NOMO-1 treated with DMSO at 0.1 percent for 48 hours (cell line): ENCODE measurements around the gene ZFP30.
"Not testable (repeated sequence)": the region's sequence is repeated elsewhere in the genome, so short reads cannot be mapped to it uniquely, and the experiment has no call there.

Source experiments
- DNase-seq: peaks from one replicate; lab custom pipeline; 2025; ENCODE audit not compliant: unreplicated experiment; lab: John Stamatoyannopoulos, UW

The ZFP30 gene

DNA sequence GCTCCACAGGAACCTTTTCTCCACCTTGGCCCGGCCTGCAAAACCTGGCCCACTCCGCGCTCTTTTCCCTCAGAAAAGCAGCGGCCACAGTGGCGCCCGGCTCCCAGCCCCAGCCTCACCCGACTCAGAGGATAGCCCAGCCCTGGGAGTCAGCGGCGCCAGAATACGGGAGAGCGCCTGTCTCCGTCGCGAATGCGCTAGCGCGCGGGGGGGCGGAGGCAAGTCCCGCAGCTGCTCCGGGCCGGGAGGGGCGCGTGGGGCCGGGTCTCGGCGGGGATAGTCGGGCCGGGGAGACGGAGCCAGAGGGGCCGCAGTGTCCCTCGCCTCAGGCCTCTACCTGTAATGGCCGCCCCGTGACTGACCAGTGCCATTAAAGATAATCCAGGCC is at the start of gene ZFP30:
Gene ZFP30, minus strand, starts transcription at position 165 of the 388 bp plus-strand sequence. CDS start 7,643 bp downstream, outside the sequence.
- DNase-seq: no peak

DNA sequence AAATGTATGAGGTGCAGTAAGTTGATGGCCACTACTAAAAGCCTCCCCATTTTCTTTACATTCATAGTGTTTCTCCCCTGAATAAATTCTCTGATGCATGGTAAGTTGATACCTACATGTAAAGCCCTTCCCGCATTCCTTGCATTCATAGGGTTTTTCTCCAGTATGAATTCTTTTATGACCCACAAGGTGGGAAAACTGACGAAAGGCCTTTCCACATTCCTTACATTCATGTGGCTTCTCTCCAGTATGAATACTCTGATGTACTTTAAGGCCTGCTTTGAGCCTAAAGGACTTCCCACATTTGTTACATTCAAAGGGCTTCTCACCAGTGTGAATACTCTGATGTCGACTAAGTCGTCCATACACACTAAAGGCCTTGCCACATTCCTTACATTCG is 43.8 kb upstream of the ZFP30 start:
- DNase-seq: no peak

DNA sequence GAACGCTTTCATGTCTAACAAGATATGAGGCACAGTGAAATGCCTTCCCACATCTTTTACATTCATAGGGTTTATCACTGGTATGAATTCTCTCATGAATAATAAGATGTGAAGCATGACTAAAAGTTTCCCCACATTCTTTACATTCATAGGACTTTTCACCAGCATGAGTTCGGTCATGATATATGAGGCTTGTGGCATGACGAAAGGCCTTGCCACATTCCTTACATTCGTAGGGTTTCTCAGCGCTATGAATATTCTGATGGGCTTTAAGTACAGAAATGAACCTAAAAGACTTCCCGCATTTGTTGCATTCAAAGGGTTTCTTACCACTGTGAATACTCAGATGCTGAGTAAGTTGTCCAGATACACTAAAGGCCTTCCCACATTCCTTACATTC is 43.0 kb upstream of the ZFP30 start:
- DNase-seq: no peak

DNA sequence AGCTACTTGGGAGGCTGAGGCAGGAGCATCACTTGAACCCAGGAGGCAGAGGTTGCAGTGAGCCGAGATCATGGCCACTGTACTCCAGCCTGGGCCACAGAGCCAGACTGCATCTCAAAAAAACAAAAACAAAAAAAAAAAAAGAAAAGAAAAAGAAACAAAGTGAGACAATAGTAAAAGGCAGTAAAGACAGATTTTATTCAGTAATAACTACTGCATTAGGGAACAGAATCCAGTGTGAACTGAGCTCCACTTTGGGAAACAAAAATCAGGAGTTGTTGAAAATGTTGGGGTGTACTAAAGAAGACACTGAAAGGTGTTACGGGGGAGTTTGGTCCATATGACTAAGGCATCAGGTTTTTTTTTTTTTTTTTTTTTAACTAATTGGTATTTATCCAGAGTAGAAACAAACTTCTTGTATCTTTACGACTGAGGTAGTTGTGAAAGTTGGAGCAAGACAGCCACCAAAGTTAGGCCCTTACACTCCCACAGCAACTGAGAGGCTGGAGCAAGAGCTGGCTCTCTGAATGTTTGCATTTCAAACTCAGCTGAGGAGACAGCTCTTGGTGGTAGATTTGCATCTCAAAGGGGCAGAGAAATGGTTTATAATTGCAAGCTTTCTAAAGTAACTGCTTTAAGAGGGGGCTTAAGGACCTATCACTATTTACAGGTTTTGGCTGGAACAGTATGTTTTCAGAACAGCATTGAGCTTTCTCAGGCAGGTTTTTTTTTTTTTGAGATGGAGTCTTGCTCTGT is 40.1 kb upstream of the ZFP30 start:
- no peak for DNase-seq

DNA sequence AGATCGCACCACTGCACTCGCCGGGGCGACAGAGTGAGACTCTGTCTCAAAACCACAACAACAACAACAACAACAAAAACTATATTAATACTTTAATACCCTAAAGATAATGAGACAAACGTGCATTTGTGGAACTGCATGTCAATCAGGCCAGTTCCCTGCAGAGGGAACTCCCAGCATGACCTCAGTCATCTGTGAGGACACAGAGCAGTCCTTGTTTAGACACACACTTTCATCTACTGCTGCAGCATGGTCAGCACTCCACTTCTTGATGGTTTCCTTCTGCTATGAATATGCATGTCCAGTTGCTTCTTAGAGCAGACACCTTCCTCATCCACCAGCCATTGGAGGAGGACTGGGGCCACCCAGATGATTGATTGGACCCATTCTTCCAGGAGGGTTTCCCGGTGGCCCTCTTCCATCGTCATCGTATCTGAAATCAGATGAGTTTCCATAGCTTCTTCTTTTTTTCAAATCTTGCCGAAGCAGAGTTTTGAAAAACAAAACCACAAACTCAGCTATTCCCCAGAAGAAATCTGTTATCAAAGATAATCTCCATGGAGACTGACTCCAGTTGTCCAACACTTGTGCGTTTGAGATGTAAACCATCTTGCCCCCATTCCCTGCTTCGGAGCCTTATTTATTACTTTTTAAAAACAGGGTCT is 37.8 kb upstream of the ZFP30 start:
- DNase-seq: no peak

DNA sequence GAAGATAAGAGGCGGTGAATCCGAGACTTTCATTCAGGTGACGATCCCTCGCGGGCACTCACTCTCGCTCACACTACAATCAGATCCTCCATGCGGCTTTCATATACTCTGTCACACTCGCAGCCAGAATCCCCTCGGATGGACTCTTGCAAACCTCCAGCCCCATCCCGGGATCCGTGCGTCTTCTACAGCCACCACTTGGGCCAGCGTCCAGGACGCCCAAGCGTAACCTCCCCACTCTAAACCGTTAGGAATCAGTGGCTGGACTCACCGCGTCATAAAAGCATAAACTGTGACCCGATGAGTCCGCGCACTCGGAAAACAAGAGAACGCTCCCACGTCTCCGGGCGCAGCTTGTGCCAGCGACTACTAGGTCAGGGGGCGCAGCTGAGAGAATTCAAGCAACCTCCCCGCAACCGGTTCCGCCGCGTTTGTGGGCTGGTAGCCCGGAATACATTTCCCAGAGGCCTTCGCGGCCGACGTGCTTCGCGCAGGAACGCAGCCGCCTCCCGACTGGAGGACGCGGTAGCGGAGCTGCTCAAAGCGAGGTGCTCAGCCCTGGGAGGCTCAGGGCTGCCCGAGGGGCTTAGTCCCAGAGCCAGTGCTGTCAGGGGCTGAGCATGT is 36.7 kb upstream of the ZFP30 start:
- DNase-seq: no peak

DNA sequence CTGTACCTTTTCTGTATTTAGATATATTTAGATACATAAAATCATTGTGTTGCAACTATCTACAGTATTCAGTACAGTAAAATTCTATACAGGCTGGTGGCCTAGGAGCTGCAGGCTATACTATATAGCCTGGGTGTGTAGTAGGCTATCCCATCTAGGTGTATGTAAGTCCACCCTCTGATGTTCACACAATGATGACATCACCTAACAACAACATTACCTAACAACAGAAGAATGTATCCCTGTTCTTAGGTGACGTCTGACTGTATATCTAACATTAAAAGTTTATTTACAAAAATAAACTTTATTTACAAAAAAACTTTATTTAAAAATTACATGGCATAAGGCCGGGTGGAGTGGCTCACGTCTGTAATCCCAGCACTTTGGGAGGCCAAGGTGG is 28.3 kb upstream of the ZFP30 start:
- DNase-seq: no peak

DNA sequence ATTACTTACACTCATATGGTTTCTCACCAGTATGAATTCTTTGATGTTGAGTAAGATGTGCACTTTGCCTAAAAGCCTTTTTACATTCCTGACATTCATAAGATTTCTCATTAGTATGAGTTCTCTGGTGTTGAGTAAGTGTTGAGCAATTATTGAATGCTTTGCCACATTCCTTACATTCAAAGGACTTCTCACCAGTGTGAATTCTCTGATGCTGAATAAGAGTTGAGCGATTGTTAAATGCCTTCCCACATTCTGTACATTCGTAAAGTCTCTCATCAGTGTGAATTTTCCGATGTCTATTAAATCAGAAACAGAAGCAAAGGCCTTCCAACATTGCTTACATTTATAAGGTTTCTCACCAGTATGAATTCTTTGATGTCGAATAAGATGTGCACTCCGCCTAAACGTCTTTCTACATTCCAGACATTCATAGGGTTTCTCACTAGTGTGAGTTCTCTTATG is 14.2 kb upstream of the ZFP30 start:
- DNase-seq: no peak

DNA sequence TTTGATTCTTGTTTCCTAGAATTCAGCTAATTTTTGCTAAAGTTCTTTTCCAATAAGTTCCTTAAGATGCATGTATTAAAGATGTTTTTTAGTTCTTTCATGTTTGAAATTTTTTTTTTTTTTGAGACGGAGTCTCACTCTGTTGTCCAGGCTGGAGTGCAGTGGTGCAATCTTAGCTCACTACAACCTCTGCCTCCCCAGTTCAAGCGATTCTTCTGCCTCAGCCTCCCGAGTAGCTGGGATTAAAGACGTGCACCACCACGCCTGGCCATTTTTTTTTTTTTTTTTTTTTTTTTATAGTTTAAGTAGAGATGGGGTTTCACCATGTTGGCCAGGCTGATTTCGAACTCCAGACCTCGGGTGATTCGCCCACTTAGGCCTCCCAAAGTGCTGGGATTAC is 1.9 kb upstream of the ZFP30 start:
- not testable (repeated sequence) for DNase-seq

DNA sequence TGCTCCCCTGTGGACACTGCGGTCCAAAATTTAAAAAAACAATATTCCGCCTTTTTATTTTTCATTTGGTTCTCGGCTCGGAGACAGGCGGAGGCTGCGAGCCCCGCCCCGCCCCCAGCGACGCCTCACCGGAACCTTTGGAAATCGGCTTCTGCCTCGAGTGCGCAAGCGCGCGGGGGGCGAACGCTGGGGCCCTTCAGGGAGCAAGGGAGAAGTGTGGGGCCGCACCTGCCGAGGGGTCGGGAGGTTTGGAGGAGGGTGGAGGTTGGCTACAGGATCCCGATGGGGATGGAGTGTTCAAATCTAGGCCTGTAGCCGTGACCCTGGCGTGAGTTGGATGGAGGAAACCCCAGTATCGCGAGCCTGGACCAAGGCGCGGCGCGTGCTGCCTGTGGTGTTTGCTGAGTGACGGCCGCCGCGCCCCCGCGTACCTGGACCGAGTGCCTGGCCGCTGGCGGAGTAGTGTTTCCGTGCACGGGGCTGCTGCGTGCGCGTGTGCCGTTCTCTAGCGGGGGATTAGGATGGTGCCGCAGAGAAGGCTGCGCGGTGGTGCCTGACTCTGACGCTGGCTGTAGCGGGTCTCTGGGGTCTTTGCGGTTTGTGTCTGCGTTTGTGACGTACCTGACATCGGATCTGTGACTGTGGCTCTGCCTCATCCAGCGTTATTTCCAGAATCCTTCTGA is 565 bp upstream of the ZFP30 start:
- no peak for DNase-seq

DNA sequence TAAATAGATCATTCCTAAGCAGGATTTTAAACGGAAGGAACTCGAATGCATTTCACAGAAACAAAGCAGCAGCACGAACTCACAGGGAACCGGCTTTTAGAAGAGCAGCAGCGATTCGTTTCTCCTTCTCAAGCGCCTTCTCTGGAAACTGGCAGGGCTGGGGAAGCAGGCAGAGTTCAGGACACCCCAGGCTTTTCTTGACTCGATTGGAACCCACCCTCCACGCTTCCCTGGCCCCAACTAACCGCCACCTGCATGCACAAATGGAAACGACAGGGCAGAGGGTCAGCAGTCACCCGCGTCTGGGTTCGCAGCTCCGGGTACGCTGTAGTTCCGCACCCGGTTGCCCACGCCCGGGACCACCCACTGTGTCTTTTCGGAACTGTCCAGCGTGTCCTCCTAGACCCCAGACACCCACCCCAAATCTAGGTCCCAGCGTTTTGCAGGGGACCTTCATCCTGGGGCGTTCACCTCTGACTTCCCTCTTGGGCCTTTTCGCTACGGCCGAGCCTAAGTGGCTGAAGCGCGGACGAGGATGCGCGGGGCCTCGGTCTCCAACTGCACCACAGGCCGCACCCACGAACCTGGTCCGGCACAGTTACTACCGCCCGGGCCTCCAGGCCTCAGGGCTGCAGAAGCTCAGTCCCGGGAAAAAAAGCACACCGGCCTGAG is 500 bp downstream of the ZFP30 start:
- DNase-seq: no peak

DNA sequence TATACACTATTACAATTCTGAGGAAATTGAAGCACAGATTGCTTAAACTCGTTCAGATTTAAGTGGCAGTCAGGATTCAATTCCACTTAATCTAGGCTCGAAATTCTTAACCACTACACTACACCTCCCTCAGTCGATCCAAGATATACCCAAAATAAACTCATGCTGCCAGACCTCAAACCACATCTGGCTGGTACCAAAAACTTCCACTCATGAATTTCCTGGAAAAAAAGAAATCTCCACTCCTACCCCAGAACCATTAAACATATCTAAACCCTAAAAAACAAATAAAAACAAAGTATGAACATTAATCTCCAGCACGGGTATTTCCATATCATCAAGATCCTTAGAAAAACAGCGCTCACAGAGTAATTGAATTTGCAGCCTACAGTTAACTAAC is 1.1 kb downstream of the ZFP30 start:
- no peak for DNase-seq

DNA sequence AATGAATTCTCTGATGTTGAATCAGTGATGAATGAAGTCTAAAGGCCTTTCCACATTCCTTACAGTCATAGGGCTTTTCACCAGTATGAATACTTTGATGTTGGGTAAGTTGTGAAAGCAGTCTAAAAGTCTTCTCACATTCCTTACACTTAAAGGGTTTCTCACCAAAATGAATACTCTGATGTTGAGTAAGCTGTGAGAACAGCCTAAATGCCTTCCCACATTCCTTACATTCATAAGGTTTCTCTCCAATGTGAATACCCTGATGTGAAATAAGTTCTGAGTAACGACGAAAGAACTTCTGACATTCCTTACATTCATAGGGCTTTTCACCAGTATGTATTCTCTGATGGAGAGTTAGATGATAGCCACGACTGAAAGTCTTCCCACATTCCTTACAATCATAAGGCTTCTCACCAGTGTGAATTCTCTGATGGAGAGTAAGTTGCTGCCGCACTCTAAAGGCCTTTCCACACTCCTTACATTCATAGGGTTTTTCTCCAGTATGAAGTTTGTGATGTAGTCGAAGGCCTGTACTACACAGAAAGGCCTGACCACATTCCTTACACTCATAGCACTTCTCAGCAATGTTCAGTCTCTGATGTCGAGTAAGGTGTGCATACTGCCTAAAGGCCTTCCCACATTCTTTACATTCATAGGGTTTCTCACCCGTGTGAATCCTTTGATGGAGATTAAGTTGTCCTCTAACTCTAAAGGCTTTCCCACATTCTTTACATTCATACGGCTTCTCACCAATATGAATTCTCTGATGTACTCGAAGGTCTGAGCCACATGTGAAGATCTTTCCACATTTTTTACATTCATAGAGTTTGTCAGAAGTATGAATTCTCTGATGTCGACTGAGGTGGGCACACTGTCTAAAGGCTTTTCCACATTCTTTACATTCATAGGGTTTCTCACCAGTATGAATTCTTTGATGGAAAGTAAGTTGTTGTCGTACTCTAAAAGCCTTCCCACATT is 19.9 kb downstream of the ZFP30 start:
- DNase-seq: no peak

DNA sequence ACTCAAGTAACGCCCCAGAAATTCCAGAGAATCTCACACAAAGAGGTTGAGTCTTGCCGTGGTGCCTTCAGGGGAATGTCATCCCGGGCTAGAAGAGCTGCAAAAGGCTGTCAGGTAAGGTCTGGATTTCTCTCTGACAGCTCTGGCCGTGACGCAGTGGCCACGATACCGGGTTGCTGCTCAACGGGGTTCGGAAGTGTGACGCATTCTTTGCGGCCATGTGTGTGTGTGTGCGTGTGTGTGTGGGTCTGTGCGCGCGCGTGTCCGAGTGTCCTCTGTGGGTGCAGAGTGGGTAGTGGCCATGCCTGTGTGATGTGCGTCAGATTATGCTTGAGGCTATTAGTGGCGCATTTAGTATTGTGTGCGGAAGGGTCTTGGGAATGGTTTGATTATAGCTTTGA is 60.3 kb downstream of the ZFP30 start:
- DNase-seq: no peak

DNA sequence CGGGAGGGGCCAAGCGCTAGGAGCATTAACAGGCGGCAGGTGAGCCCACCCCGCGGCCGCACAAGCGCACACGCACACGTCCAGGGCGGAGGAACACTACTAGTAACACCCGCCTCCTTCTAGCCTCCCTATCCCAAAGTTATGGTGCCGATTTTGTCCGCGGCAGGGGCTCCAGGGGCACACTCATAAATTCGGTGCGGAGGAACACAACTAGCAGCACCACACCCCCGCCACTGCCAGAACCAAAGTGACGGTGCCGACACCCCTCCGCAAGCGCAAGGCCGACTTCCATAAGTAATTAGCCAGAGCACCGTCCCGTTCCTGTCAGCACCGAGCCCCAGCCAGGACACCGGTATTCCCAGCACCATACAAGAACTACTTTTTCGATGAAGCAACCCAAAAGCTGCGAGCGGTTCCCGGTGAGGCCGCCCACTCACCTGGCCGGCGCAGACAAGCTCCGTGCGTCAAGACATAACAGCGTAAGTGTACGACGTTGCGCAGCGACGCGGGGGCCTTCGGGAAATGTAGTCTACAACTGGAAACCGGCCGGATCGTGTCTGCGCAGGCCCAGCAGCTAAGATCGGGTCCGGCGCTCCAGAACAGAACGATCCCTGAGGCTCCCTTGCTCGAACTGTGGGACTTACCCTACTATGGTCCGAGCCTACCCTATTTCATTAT is 60.8 kb downstream of the ZFP30 start, which contains the start of the genes ZNF540 and ZNF571:
Gene ZNF540, plus strand, starts transcription at position 573 of the 678 bp plus-strand sequence. CDS start 3,572 bp downstream, outside the sequence.
Gene ZNF571, minus strand, starts transcription at position 489 of the 678 bp plus-strand sequence. CDS start 8,116 bp downstream, outside the sequence.
- no peak for DNase-seq

DNA sequence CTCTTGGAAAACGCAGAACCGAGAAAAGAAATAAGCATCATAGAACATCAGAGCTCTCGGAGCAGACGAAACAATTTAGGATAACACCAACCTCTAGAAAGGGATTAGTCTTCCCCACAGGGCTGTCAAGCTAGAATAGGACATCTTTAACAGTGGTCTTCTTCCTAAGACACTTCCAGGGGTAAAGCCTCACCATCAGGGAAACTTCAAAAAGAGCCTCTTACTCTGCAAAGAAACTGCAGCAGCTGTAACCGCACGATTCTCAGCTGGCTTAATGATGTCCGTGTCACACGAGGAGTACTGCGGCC is 61.3 kb downstream of the ZFP30 start:
- no peak for DNase-seq

DNA sequence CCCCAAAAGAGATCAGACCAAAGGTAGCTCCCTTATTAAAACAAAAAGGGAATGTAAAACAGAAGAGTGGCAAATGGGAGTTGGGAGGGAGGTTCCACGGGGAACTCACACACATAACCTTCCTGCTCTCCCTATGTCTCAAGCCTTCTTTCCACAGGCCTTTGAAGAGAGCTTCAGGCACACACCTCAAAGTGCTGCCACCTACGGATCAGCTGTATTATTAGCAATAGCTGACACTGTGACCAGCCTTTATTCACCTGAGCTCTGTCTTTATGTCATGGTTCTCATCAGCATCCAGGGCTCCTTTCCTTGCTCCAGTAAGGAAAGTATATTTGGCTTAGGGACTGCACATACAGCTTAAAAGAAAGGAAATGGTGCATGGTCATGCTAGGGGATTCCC is 71.9 kb downstream of the ZFP30 start:
- DNase-seq: no peak

DNA sequence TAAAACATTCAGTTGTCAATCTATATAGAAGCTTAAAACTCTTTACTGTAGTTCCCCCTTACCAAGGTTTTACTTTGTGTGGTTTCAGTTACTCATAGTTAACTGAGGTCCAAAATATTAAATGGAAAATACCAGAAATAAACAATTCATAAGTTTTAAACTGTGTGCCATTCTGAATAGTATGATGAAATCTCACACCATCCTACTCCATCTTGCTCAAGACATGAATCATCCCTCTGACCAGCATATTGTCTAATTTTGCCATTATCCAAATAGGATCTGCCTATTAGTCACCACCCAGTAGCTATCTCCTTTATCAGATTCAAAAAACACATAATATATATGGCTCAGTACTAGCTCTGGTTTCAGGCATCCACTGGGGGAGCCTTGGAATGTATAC is 83.1 kb downstream of the ZFP30 start:
- DNase-seq: no peak

DNA sequence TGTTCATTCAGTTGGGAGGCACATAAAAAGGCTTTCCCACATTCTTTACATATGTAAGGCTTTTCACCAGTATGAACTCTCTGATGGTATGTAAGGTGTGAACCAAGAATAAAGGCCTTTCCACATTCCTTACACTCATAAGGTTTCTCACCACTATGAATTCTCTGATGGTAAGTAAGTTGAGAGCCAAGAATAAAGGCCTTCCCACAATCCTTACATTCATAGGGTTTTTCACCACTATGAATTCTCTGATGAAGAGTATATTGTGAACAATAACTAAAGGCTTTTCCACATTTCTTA is 89.9 kb downstream of the ZFP30 start:
- DNase-seq: no peak
